GM12878 (cell line): ENCODE measurements around the gene MALRD1. TPM values are rescaled to one million over a fixed set of nuclear protein-coding genes. Genes with fewer than 3 reads are reported as not detected.

Source experiments
- ATAC-seq: fragments of 200-7000 bp; cut with Tn5 transposase; 3 replicates; pipeline ENCODE4 v1.9.1; 2020; ENCODE audit warnings: mild to moderate bottlenecking, moderate library complexity
- BruUV-seq: library from RNA; stranded (reverse); fragments of 400-500 nt; replicated peaks from 2 replicates; lab custom pipeline; 2021; lab: Mats Ljungman, UMichigan
- CTCF ChIA-PET: fragments of 300-600 bp; sonication (Branson Sonifier 250); formaldehyde crosslinking; extraction: SDS; loops from one replicate; lab custom pipeline; 2021; ENCODE audit warnings: inconsistent platforms; lab: Yijun Ruan, JAX
- POLR2A ChIA-PET: fragments of 350-600 bp; formaldehyde crosslinking; extraction: SDS; loops from one replicate; lab custom pipeline; 2021; ENCODE audit warnings: inconsistent platforms; lab: Charles Lee
- RAD21 ChIA-PET: fragments of 300-600 bp; sonication (Branson Sonifier 250); formaldehyde crosslinking; loops from one replicate; lab custom pipeline; 2023; ENCODE audit warnings: antibody characterized with exemption; ENCODE audit not compliant: unreplicated experiment; lab: Charles Lee
- SMC1A ChIA-PET: fragments of 300-600 bp; sonication (Branson Sonifier 250); formaldehyde crosslinking; loops from one replicate; lab custom pipeline; 2023; ENCODE audit not compliant: unreplicated experiment, uncharacterized antibody; lab: Charles Lee
- DNase-seq: peaks from one replicate; pipeline ENCODE4 v3.0.0-alpha.2; 2011; ENCODE audit warnings: low read depth, low spot score
- FAIRE-seq: peaks from 3 replicates; lab custom pipeline; 2011; peaks lifted over from hg19 to GRCh38; lab: Jason Lieb, UNC
- H2AFZ ChIP-seq: 2 replicates; pipeline ENCODE4 v1.6.0; 2011; ENCODE audit warnings: low read depth, low read length, control low read depth; ENCODE audit not compliant: control insufficient read depth
- H3K27ac ChIP-seq: 2 replicates; pipeline ENCODE4 v1.5.1; 2011; ENCODE audit warnings: control low read depth; ENCODE audit not compliant: control insufficient read depth, insufficient read depth
- H3K27me3 ChIP-seq, 2 experiments: replicated peaks in 1 of 2; 2 replicates each; pipeline versions ENCODE4 v1.6.0 to v1.6.1; 2011; ENCODE audit warnings: low read length in 1 of 2; ENCODE audit not compliant: control insufficient read depth in 2 of 2, insufficient read depth in 2 of 2
- H3K36me3 ChIP-seq, 2 experiments: 2 replicates each; pipeline ENCODE4 v1.5.1; 2011; ENCODE audit warnings: low read length in 1 of 2; ENCODE audit not compliant: control insufficient read depth in 2 of 2, insufficient read depth in 2 of 2
- H3K4me1 ChIP-seq: 2 replicates; pipeline ENCODE4 v1.6.1; 2011; ENCODE audit warnings: mild to moderate bottlenecking, low read length, moderate library complexity, mixed read lengths; ENCODE audit not compliant: control insufficient read depth, insufficient read depth
- H3K4me2 ChIP-seq: 2 replicates; pipeline ENCODE4 v1.6.0; 2011; ENCODE audit warnings: control low read depth; ENCODE audit not compliant: control insufficient read depth, insufficient read depth
- H3K4me3 ChIP-seq: fragments of 200-600 bp; sonication (generic); 2 replicates; pipeline ENCODE4 v1.5.1; 2016
- H3K79me2 ChIP-seq: 2 replicates; pipeline ENCODE4 v1.6.0; 2011; ENCODE audit warnings: low read length; ENCODE audit not compliant: control insufficient read depth, insufficient read depth
- H3K9ac ChIP-seq: 2 replicates; pipeline ENCODE4 v1.8.0; 2011; ENCODE audit warnings: low read length, control low read depth, mixed read lengths; ENCODE audit not compliant: control insufficient read depth, insufficient read depth
- H3K9me3 ChIP-seq: replicated peaks from 3 replicates; pipeline ENCODE4 v1.5.1; 2011; ENCODE audit warnings: mild to moderate bottlenecking, low read length; ENCODE audit not compliant: control insufficient read depth, insufficient read depth
- H4K20me1 ChIP-seq: 2 replicates; pipeline ENCODE4 v1.6.0; 2011; ENCODE audit not compliant: control insufficient read depth, insufficient read depth
- ATF7 ChIP-seq: fragments of 450-650 bp; IDR thresholded peaks from 2 replicates; pipeline ENCODE4 v1.6.1; 2016; ENCODE audit warnings: low read depth, mild to moderate bottlenecking
- BACH1 ChIP-seq: fragments of 450-650 bp; IDR thresholded peaks from 2 replicates; pipeline ENCODE4 v1.6.1; 2017; ENCODE audit warnings: mild to moderate bottlenecking, borderline replicate concordance
- BMI1 ChIP-seq: fragments of 450-650 bp; IDR thresholded peaks from 2 replicates; pipeline ENCODE4 v1.6.1; 2016; ENCODE audit warnings: mild to moderate bottlenecking, moderate library complexity, borderline replicate concordance
- LARP7 ChIP-seq: fragments of 450-650 bp; IDR thresholded peaks from 2 replicates; pipeline ENCODE4 v1.6.1; 2017; ENCODE audit warnings: mild to moderate bottlenecking
- MTA2 ChIP-seq: fragments of 450-650 bp; IDR thresholded peaks from 2 replicates; pipeline ENCODE4 v1.6.1; 2016; ENCODE audit warnings: low read depth, mild to moderate bottlenecking, moderate library complexity
- TAF1 ChIP-seq: IDR thresholded peaks from 2 replicates; pipeline ENCODE4 v1.6.1; 2011; ENCODE audit warnings: mild to moderate bottlenecking, low read depth, low read length, borderline replicate concordance
- TARDBP ChIP-seq: IDR thresholded peaks from 2 replicates; pipeline ENCODE4 v1.6.1; 2016; ENCODE audit warnings: borderline replicate concordance
- TCF7 ChIP-seq: IDR thresholded peaks from 2 replicates; pipeline ENCODE4 v1.6.1; 2014; ENCODE audit warnings: antibody characterized with exemption, borderline replicate concordance
- ZSCAN29 ChIP-seq: fragments of 450-650 bp; IDR thresholded peaks from 2 replicates; pipeline ENCODE4 v1.6.1; 2017; ENCODE audit warnings: mild to moderate bottlenecking, moderate library complexity
- WGBS: methylation state at CpG from one replicate; pipeline ENCODE4 v1.1.6; 2016; ENCODE audit warnings: low lambda C conversion rate; ENCODE audit not compliant: insufficient replicate concordance, insufficient coverage; ENCODE audit errors: missing lambda C conversion rate; 5-methylcytosine and 5-hydroxymethylcytosine counted together
- in situ Hi-C: fragments of 300-500 bp; cut with MboI; formaldehyde crosslinking; loops from 9 replicates; pipeline ENCODE4 v1.14.3; 2018; ENCODE audit warnings: mixed read lengths
- intact Hi-C: fragments of 100-400 bp; cut with micrococcal nuclease; formaldehyde crosslinking; loops from one replicate; pipeline ENCODE4 v1.14.2; 2022; ENCODE audit not compliant: unreplicated experiment
- polyA plus RNA-seq, 11 experiments: library from polyadenylated mRNA; depleted of rRNA in 4 of 11; unstranded in 6 of 11; stranded (reverse) in 5 of 11; fragments of >200 nt; fragmentation: Nextera tagmentation in 4 of 11; fragmentation: Illumina TruSeq in 1 of 11; extraction: Ambion mirVana in 4 of 11; extraction: Trizol in 1 of 11; gene quantifications; 1 replicate in 1 of 11; 2 replicates in 10 of 11; pipeline versions ENCODE4 v1.2.1 to v1.2.3, GENCODE V29; 2011 to 2016; ENCODE audit warnings: inconsistent platforms in 2 of 11, missing spikeins in 2 of 11, low read depth in 1 of 11
- total RNA-seq, 4 experiments: library from RNA; depleted of rRNA in 3 of 4; stranded (reverse); fragments of >200 nt in 3 of 4; fragmentation: Illumina TruSeq in 1 of 4; extraction: Trizol in 1 of 4; gene quantifications; 2 replicates each; pipeline versions ENCODE4 v1.2.1 to v1.2.3, GENCODE V29; 2013 to 2021
- TF ChIP-seq, protein P1 (sequence below): IDR thresholded peaks from 2 replicates; pipeline ENCODE4 v1.6.1; 2012; ENCODE audit warnings: low read depth, low read length, improper control_type of control experiment
- TF ChIP-seq, protein P2 (sequence below): fragments of 450-650 bp; IDR thresholded peaks from 2 replicates; pipeline ENCODE4 v1.6.1; 2016; ENCODE audit warnings: mild to moderate bottlenecking, moderate library complexity, borderline replicate concordance
- TF ChIP-seq, protein P3 (sequence below): fragments of 150-350 bp; IDR thresholded peaks from 2 replicates; pipeline ENCODE4 v1.6.1; 2016; ENCODE audit warnings: low read depth, low read length
- TF ChIP-seq, protein P4 (sequence below): fragments of 450-650 bp; IDR thresholded peaks from 2 replicates; pipeline ENCODE4 v1.6.1; 2014; ENCODE audit warnings: mild to moderate bottlenecking

MALRD1 gene
- total and polyA plus RNA-seq, 10 of the 15 experiments (the other 5 are each of a cell fraction or from before 2014, with no cell fraction given): 0.12 to 6.6 (median 0.26) TPM; not detected in 2

DNA sequence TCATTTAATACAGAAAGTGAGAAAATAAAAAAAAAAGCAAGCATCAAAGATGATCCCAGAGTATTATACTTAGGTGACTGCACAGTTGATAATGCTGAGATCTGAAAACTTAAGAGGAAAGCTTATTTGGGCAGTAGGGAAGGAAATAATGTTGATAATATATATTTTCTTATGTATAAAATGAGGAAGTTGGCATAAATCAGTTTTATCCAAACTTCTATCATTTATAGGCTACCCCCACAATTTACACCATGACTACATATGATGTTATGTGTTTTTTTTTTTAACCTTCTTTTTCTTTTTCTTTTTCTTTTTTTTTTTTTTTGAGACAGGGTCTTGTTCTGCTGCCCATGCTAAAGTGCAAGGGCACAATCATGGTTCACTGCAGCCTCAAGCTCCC, 659.4 kb downstream of the MALRD1 start (continued):
- TF ChIP-seq, protein P1, sequence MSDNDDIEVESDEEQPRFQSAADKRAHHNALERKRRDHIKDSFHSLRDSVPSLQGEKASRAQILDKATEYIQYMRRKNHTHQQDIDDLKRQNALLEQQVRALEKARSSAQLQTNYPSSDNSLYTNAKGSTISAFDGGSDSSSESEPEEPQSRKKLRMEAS: no peak
- TF ChIP-seq, protein P2, sequence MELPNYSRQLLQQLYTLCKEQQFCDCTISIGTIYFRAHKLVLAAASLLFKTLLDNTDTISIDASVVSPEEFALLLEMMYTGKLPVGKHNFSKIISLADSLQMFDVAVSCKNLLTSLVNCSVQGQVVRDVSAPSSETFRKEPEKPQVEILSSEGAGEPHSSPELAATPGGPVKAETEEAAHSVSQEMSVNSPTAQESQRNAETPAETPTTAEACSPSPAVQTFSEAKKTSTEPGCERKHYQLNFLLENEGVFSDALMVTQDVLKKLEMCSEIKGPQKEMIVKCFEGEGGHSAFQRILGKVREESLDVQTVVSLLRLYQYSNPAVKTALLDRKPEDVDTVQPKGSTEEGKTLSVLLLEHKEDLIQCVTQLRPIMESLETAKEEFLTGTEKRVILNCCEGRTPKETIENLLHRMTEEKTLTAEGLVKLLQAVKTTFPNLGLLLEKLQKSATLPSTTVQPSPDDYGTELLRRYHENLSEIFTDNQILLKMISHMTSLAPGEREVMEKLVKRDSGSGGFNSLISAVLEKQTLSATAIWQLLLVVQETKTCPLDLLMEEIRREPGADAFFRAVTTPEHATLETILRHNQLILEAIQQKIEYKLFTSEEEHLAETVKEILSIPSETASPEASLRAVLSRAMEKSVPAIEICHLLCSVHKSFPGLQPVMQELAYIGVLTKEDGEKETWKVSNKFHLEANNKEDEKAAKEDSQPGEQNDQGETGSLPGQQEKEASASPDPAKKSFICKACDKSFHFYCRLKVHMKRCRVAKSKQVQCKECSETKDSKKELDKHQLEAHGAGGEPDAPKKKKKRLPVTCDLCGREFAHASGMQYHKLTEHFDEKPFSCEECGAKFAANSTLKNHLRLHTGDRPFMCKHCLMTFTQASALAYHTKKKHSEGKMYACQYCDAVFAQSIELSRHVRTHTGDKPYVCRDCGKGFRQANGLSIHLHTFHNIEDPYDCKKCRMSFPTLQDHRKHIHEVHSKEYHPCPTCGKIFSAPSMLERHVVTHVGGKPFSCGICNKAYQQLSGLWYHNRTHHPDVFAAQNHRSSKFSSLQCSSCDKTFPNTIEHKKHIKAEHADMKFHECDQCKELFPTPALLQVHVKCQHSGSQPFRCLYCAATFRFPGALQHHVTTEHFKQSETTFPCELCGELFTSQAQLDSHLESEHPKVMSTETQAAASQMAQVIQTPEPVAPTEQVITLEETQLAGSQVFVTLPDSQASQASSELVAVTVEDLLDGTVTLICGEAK: no peak

DNA sequence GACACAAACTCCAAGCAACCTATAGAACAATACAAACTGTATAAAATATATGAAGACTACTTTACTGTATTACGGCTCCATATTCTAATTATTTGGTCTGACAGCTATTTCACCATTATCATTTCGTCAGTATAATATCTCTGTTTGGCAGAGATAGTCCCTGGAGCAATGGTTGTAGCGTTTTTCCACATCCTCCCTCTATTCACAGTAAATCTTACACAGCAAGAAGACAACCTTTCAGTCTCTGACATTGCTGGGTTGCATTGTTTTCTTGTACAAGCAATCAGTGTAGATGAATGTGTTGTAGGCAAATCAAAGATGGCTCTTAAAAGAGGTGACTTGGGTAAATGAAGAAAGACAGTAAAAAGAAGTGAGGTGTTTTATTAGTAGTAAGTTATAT, 662.0 kb downstream of the MALRD1 start:
- H3K9me3 ChIP-seq: no peaks in the 10 kb centered on the region
- H4K20me1 ChIP-seq: no peaks in the 10 kb centered on the region
- H3K27ac ChIP-seq: no peak overlapping the region
- POLR2A ChIA-PET: no interaction called here
- no peaks in the 10 kb centered on the region for H3K36me3 ChIP-seq
- no peaks in the 10 kb centered on the region for H3K4me1 ChIP-seq
- 0% methylated on average over 3 of the region's 3 CpGs for WGBS
- no peaks in the 10 kb centered on the region for H3K79me2 ChIP-seq
- no peaks in the 10 kb centered on the region for H3K27me3 ChIP-seq
- no peak overlapping the region for H2AFZ ChIP-seq
- BruUV-seq: no TSS peak
- RAD21 ChIA-PET: no interaction called here
- CTCF ChIA-PET: no interaction called here
- no peak overlapping the region for H3K9ac ChIP-seq
- no peak overlapping the region for H3K4me3 ChIP-seq
- DNase-seq (no peak), ATAC-seq (no peak), FAIRE-seq (no peak)
- in situ Hi-C loops: no loop called here
- intact Hi-C loops: no loop called here
- SMC1A ChIA-PET: no interaction called here
- no peak overlapping the region for H3K4me2 ChIP-seq
- no peak for TF ChIP-seq BMI1
- no peak for TF ChIP-seq TAF1
- TF ChIP-seq, protein P3, sequence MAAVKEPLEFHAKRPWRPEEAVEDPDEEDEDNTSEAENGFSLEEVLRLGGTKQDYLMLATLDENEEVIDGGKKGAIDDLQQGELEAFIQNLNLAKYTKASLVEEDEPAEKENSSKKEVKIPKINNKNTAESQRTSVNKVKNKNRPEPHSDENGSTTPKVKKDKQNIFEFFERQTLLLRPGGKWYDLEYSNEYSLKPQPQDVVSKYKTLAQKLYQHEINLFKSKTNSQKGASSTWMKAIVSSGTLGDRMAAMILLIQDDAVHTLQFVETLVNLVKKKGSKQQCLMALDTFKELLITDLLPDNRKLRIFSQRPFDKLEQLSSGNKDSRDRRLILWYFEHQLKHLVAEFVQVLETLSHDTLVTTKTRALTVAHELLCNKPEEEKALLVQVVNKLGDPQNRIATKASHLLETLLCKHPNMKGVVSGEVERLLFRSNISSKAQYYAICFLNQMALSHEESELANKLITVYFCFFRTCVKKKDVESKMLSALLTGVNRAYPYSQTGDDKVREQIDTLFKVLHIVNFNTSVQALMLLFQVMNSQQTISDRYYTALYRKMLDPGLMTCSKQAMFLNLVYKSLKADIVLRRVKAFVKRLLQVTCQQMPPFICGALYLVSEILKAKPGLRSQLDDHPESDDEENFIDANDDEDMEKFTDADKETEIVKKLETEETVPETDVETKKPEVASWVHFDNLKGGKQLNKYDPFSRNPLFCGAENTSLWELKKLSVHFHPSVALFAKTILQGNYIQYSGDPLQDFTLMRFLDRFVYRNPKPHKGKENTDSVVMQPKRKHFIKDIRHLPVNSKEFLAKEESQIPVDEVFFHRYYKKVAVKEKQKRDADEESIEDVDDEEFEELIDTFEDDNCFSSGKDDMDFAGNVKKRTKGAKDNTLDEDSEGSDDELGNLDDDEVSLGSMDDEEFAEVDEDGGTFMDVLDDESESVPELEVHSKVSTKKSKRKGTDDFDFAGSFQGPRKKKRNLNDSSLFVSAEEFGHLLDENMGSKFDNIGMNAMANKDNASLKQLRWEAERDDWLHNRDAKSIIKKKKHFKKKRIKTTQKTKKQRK: no peak
- TF ChIP-seq TCF7: no peak
- TF ChIP-seq ZSCAN29: no peak
- TF ChIP-seq, protein P4, sequence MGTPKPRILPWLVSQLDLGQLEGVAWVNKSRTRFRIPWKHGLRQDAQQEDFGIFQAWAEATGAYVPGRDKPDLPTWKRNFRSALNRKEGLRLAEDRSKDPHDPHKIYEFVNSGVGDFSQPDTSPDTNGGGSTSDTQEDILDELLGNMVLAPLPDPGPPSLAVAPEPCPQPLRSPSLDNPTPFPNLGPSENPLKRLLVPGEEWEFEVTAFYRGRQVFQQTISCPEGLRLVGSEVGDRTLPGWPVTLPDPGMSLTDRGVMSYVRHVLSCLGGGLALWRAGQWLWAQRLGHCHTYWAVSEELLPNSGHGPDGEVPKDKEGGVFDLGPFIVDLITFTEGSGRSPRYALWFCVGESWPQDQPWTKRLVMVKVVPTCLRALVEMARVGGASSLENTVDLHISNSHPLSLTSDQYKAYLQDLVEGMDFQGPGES: no peak
- no peak for TF ChIP-seq LARP7
- TF ChIP-seq MTA2: no peak
- TF ChIP-seq ATF7: no peak
- TF ChIP-seq TARDBP: no peak
- no peak for TF ChIP-seq BACH1
